NCI-H1436 (cell line): ENCODE results near the gene FAM161A.

ENCODE experiments used
- DNase-seq: peaks from one replicate; lab custom pipeline; 2025; lab: John Stamatoyannopoulos, UW

FAM161A gene

GRCh38 chr2:61785583-61785982 is 68.3 kb downstream of the FAM161A start:
- no peak for DNase-seq

GRCh38 chr2:61784643-61785042 is 69.2 kb downstream of the FAM161A start:
- no peak for DNase-seq

GRCh38 chr2:61775956-61776570 is 77.8 kb downstream of the FAM161A start:
- no peak for DNase-seq
